GM19324 (cell line): ENCODE measurements around the gene STARD10.

Experiments
- ATAC-seq: cut with Tn5 transposase; IDR thresholded peaks from one replicate; pipeline ENCODE4 v1.9.1; 2021; ENCODE audit warnings: mild to moderate bottlenecking, moderate library complexity; ENCODE audit not compliant: unreplicated experiment, low FRiP score

Gene STARD10

GRCh38 chr11:72782081-72782920 is 11.5 kb downstream of the STARD10 start:
- ATAC-seq, result peak; percentile 9

DNA sequence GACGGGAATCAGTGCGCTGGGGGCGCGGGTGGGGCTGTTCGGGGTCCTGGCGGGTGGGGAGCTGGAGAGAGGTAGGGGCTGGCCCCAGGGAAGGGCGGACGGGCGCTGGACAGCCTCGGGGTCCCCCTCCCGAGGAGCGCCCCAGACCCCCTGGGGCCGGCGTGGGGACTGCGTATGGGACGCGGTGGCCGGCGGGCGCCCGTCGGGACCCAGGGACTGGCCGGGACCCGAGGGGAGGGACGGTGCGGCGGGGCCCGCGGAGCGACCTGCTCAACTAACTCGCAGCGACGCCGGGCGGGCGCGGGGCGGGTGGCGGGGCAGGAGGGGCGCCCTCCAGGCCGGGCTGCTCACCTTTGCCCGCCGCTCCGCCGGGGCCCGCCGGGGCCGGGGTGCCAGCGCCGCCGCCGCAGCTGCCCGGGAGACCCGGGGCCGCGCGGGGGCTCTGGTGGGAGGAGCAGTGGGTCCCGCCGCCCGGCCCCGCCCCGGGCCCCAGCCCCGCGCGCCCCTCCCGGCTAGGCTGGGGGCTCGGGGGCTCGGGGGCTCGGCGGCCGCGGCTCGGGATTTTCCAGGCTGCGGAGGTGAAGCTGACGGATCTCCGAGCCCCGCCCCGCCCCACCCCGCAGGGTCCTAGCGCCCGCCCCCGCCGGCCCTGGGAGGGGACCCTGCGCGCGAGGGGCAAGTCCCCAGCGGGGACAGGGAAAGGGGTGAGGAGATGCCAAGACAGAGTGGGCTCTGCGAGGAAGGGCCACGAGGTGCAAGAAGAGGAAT is 12.3 kb downstream of the STARD10 start:
- peak; percentile 42 for ATAC-seq

- ATAC-seq, result no peak
Measured at GRCh38 chr11:72781063-72781312, 12.9 kb downstream of the STARD10 start.

- ATAC-seq, result no peak
Measured at GRCh38 chr11:72780296-72781062, 13.4 kb downstream of the STARD10 start.

GRCh38 chr11:72779495-72780128 is 14.2 kb downstream of the STARD10 start:
- ATAC-seq, result no peak

GRCh38 chr11:72778535-72779494 is 15.0 kb downstream of the STARD10 start:
- no peak for ATAC-seq

GRCh38 chr11:72777755-72778278 is 16.0 kb downstream of the STARD10 start:
- ATAC-seq, result no peak

GRCh38 chr11:72776844-72777754 is 16.7 kb downstream of the STARD10 start:
- no peak for ATAC-seq

GRCh38 chr11:72776117-72776843 is 17.6 kb downstream of the STARD10 start:
- ATAC-seq, result no peak

GRCh38 chr11:72775288-72776110 is 18.3 kb downstream of the STARD10 start:
- no peak for ATAC-seq

DNA sequence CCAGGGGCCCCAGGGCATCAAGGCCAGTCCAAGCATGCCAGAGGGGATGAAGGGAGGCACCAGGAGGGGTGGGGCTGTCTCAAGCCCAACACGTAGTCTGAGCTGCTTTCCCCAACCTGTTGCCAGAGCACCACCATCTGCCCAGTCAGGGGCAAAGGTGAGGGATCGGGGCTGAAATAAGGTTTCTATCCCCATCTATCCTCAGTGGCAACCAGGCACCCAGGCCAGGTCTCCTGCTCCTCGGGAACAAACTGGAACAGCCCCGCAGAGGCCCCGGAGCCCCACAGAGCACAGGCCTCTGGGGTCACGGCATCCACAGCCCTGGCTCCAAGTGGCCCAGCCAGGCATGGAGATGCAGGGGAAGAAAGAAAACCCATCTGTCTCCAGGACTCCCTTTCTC is 19.3 kb downstream of the STARD10 start:
- no peak for ATAC-seq

DNA sequence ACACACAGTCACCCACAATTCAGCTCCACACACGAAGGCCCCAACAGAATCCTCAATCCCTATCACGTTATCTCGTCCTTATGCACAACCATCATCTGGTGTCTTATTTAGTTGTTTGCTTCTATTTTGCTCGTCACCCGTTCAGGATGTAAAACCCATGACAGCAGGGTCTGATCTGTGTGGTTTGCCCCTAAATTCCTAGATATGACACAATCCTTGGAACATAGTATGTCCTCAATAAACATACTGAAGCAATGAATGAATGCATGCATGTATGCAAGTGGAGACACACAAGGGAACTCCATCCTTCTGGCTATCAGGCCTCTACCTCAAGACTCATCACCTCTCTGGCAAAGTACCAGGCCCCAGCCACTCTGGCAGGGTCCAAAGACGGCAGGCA is 20.2 kb downstream of the STARD10 start:
- ATAC-seq, result no peak

DNA sequence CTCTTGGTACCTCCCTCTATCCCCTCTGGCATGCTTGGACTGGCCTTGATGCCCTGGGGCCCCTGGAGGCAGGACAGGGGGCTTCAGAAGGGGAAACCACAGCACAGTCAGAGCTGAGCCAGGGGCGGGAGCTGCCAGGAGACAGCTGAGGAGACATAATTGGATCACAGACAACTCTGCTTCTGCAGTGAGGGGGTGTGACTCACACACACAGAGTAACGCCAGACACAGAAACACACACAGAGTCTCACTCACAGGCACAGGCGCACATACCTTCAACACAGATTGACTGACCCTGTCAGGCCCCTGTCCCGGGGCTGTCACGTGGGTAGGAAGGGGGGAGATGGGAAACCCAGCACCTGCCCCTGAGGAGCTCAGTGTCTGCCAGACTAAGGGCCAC is 20.6 kb downstream of the STARD10 start:
- ATAC-seq, result no peak

DNA sequence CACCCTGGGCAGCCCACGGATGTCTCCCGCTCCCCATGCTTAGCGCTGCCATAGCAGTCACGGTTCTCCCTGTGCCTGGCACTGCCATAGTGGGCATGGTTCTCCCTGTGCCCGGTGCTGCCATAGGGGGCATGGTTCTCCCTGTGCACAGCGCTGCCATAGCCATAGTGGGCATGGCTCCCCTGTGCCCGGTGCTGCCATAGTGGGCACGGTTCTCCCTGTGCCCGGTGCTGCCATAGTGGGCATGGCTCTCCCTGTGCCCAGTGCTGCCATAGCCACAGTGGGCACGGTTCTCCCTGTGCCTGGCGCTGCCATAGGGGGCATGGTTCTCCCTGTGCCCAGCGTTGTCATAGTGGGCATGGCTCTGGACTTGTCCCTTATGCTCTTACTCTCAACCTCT is 21.8 kb downstream of the STARD10 start:
- ATAC-seq, result no peak

DNA sequence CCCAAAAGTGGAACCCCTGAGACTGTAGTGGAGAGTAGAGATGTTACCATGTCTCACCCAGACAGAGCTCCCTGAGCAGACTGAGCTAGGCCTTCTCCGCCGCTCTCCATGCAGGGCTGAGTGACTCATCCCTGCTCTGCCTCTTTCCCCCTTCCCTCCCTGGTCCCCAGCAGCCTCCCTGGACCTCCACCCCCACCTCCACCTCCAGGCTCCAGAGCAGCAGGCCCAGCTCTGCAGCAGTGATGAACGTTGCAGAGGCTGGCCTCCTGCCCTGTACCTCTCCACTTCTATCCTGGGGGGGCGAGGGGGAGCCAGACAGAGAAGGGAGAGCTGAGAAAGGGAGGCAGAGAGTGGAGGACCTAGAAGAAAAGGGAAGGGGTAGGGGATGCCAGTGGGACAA is 22.3 kb downstream of the STARD10 start:
- ATAC-seq, result no peak

GRCh38 chr11:72770799-72771198 is 23.0 kb downstream of the STARD10 start:
- no peak for ATAC-seq

GRCh38 chr11:72769680-72770079 is 24.2 kb downstream of the STARD10 start:
- ATAC-seq, result no peak
